Measurements from ENCODE around the gene MAGOH. TPM values are rescaled to one million over a fixed set of nuclear protein-coding genes. Genes with fewer than 3 reads are reported as not detected.

Gene MAGOH
- total and polyA plus RNA-seq, 2 of the 13 experiments (the other 11 are each of a cell fraction or from before 2014, with no cell fraction given), result 24.1 to 87.0 TPM

DNA sequence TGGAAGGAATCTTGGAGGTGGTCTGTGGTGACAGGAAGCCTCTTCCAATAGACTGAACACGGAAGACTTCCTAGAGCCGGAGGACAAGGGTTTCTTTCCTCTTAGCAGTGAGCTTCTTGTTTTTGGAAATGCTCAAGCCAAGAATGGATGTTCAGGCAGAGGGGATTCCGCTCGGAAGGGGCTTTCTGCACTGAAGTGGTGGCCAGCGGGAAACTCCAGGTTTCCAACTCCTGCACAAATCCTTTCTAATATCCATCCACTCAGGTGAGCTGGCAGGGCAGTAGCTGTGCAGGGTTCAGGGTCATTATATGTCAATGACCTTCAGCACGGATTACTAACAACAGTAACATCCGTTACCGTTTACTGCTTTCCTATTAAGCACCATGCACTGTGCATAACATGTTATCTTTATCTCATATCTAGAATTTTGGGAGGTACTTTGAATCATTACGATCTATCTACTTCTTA lies 42.3 kb downstream of the MAGOH start (continued):
- TF ChIP-seq SUZ12 (IDR thresholded peaks at IDR 0.05; ENCODE audit: low read depth, low read length), result no peak
- TF ChIP-seq SSRP1 (CRISPR knock-in tag; IDR thresholded peaks at IDR 0.05), result peak; percentile 65
- TF ChIP-seq POLR2G (IDR thresholded peaks at IDR 0.05; ENCODE audit: low read depth, low read length), result no peak
- TF ChIP-seq, protein P1, sequence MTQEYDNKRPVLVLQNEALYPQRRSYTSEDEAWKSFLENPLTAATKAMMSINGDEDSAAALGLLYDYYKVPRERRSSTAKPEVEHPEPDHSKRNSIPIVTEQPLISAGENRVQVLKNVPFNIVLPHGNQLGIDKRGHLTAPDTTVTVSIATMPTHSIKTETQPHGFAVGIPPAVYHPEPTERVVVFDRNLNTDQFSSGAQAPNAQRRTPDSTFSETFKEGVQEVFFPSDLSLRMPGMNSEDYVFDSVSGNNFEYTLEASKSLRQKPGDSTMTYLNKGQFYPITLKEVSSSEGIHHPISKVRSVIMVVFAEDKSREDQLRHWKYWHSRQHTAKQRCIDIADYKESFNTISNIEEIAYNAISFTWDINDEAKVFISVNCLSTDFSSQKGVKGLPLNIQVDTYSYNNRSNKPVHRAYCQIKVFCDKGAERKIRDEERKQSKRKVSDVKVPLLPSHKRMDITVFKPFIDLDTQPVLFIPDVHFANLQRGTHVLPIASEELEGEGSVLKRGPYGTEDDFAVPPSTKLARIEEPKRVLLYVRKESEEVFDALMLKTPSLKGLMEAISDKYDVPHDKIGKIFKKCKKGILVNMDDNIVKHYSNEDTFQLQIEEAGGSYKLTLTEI (CRISPR knock-in tag; conservative IDR thresholded peaks at IDR 0.05), result no peak
- no peak for TF ChIP-seq ZNF652 (CRISPR knock-in tag; IDR thresholded peaks at IDR 0.05; ENCODE audit: borderline replicate concordance, low read depth)
- TF ChIP-seq, protein P2, sequence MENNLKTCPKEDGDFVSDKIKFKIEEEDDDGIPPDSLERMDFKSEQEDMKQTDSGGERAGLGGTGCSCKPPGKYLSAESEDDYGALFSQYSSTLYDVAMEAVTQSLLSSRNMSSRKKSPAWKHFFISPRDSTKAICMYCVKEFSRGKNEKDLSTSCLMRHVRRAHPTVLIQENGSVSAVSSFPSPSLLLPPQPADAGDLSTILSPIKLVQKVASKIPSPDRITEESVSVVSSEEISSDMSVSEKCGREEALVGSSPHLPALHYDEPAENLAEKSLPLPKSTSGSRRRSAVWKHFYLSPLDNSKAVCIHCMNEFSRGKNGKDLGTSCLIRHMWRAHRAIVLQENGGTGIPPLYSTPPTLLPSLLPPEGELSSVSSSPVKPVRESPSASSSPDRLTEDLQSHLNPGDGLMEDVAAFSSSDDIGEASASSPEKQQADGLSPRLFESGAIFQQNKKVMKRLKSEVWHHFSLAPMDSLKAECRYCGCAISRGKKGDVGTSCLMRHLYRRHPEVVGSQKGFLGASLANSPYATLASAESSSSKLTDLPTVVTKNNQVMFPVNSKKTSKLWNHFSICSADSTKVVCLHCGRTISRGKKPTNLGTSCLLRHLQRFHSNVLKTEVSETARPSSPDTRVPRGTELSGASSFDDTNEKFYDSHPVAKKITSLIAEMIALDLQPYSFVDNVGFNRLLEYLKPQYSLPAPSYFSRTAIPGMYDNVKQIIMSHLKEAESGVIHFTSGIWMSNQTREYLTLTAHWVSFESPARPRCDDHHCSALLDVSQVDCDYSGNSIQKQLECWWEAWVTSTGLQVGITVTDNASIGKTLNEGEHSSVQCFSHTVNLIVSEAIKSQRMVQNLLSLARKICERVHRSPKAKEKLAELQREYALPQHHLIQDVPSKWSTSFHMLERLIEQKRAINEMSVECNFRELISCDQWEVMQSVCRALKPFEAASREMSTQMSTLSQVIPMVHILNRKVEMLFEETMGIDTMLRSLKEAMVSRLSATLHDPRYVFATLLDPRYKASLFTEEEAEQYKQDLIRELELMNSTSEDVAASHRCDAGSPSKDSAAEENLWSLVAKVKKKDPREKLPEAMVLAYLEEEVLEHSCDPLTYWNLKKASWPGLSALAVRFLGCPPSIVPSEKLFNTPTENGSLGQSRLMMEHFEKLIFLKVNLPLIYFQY (CRISPR knock-in tag; IDR thresholded peaks at IDR 0.05; ENCODE audit: borderline replicate concordance), result no peak
- no peak; the same call in 1 of the 2 replicates for TF ChIP-seq ZBTB20 (CRISPR knock-in tag; IDR thresholded peaks at IDR 0.05; ENCODE audit: borderline replicate concordance, low read depth)
- TF ChIP-seq TOPORS (CRISPR knock-in tag; IDR thresholded peaks at IDR 0.05), result no peak
- no peak for TF ChIP-seq SRSF9 (IDR thresholded peaks at IDR 0.05; ENCODE audit: borderline replicate concordance, insufficient read depth, low read depth, low read length, poor library complexity, severe bottlenecking)
- TF ChIP-seq, protein P3, sequence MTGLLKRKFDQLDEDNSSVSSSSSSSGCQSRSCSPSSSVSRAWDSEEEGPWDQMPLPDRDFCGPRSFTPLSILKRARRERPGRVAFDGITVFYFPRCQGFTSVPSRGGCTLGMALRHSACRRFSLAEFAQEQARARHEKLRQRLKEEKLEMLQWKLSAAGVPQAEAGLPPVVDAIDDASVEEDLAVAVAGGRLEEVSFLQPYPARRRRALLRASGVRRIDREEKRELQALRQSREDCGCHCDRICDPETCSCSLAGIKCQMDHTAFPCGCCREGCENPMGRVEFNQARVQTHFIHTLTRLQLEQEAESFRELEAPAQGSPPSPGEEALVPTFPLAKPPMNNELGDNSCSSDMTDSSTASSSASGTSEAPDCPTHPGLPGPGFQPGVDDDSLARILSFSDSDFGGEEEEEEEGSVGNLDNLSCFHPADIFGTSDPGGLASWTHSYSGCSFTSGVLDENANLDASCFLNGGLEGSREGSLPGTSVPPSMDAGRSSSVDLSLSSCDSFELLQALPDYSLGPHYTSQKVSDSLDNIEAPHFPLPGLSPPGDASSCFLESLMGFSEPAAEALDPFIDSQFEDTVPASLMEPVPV (CRISPR knock-in tag; IDR thresholded peaks at IDR 0.05), result no peak
- no peak for TF ChIP-seq TSC22D2 (CRISPR knock-in tag; IDR thresholded peaks at IDR 0.05; ENCODE audit: borderline replicate concordance)
- TF ChIP-seq GATAD2A (CRISPR knock-in tag; IDR thresholded peaks at IDR 0.05), result peak; percentile 77
- TF ChIP-seq, protein P4, sequence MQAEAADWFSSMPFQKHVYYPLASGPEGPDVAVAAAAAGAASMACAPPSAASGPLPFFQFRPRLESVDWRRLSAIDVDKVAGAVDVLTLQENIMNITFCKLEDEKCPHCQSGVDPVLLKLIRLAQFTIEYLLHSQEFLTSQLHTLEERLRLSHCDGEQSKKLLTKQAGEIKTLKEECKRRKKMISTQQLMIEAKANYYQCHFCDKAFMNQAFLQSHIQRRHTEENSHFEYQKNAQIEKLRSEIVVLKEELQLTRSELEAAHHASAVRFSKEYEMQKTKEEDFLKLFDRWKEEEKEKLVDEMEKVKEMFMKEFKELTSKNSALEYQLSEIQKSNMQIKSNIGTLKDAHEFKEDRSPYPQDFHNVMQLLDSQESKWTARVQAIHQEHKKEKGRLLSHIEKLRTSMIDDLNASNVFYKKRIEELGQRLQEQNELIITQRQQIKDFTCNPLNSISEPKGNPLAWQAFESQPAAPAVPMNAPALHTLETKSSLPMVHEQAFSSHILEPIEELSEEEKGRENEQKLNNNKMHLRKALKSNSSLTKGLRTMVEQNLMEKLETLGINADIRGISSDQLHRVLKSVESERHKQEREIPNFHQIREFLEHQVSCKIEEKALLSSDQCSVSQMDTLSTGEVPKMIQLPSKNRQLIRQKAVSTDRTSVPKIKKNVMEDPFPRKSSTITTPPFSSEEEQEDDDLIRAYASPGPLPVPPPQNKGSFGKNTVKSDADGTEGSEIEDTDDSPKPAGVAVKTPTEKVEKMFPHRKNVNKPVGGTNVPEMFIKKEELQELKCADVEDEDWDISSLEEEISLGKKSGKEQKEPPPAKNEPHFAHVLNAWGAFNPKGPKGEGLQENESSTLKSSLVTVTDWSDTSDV (CRISPR knock-in tag; IDR thresholded peaks at IDR 0.05), result no peak
- TF ChIP-seq SOX6 (IDR thresholded peaks at IDR 0.05), result no peak
- peak; percentile 53 for TF ChIP-seq SOX6 (CRISPR knock-in tag; IDR thresholded peaks at IDR 0.05)

Measured in HepG2 (cell line).